GM18520 (cell line): ENCODE results near the gene KICS2.

ENCODE experiments used
- ATAC-seq: cut with Tn5 transposase; IDR thresholded peaks from one replicate; pipeline ENCODE4 v1.9.1; 2021; ENCODE audit not compliant: unreplicated experiment

The KICS2 gene

DNA sequence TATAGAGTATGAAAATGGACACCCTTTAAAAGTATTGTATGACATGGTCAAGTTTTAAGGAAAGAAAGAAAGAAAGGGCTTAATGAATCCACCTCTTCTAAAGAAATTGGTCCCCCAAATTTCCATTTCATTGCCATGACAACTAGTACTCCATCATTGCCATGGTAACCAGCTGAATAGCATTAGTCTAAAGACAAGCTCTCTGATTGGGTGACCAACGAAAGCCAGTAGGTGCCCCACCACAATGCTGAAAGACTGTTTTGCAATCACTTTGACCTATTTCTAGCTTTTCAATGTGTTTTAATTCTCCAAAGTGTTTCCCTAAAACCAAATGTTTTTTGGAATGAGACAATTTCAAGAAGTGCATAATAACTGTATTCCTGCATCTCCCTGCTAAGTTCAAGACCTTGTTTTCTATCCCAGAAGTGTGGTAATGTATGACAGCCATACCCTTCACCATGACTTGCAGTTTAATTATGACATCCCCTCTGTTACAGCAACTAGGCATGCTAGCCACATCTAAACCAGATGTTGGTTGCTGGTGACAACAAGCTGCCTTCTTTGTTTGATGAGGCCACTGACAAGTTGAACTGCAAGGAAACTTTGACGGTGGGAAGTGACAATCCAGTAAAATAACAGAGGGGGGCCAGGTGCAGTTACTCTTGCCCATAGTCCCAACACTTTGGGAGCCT lies 46.7 kb downstream of the KICS2 start:
- no peak for ATAC-seq

DNA sequence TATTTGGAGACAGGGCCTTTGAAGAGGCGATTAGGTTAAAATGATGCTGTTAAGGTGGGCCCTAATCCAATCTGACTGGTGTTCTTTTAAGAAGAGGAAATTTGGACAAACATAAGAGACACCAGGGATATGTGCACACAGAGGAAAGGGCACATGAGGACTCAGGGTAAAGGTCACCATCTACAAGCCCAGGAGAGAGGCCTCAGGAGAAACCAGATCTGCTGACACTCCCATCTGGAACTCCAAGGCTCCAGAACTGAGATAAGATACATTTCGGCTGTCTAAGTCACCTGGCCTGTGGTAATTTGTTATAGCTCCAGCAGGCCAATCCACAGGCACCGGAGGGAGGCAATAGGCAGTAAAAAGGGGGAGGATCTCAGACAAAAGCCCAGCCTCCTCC lies 48.6 kb downstream of the KICS2 start:
- no peak for ATAC-seq
